H7 (cell line): ENCODE data around the gene SYNGR1. TPM values are rescaled to one million over a fixed set of nuclear protein-coding genes. Genes with fewer than 3 reads are reported as not detected.
"Not testable (repeated sequence)": the region's sequence is repeated elsewhere in the genome, so short reads cannot be mapped to it uniquely, and the experiment has no call there.

Experiments
- DNase-seq: peaks from one replicate; pipeline ENCODE4 v3.0.0; 2012
- H3K27me3 ChIP-seq: 2 replicates; pipeline ENCODE4 v1.6.0; 2011; ENCODE audit warnings: mild to moderate bottlenecking, low read length; ENCODE audit not compliant: control insufficient read depth, insufficient read depth
- H3K36me3 ChIP-seq: replicated peaks from 2 replicates; pipeline ENCODE4 v1.5.1; 2011; ENCODE audit warnings: low read length; ENCODE audit not compliant: control insufficient read depth, insufficient read depth
- H3K4me3 ChIP-seq: 2 replicates; pipeline ENCODE4 v1.5.1; 2011; ENCODE audit warnings: low read depth, mild to moderate bottlenecking, control low read depth, low read length, moderate library complexity; ENCODE audit not compliant: insufficient read depth
- total RNA-seq: library from RNA; depleted of rRNA; stranded (reverse); fragments of >200 nt; shearing (Covaris generic); gene quantifications from 2 replicates; pipeline ENCODE4 v1.2.3, GENCODE V29; 2014

The SYNGR1 gene
- total RNA-seq, 1 experiment from 2014 or later = 24.4 TPM

DNA sequence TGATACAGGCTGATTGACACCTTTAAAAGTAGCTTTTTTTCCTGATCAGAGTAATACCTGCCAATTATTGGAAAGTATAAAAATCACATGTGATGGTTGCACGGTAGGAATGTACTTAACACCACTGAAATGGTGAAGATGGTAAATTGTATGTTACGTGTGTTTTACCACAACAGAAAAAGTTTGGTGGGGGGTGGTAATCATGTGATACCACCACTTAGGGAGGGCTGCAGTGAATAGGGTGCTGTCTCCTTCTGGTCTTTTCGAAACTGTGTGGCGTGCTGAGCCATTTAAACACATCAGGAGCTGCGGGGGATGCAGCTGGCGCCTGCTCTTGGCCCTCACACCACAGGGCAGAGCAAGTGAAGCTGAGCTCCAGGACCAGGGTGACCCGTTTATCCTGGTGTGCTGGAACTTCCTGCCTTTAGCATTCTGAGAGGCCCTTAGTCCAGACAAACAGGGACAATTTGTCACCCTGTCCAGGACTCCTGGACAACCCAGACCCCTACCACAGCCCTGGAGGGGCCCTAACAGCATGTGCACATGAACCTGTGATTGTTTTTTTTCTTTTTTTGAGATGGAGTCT, 2.6 kb downstream of the SYNGR1 start:
- Histone ChIP-seq H3K36me3 (no peaks in the 10 kb centered on the region), H3K4me3 (no peak overlapping the region), H3K27me3 (no peaks in the 10 kb centered on the region)
- peak; percentile 40 for DNase-seq

DNA sequence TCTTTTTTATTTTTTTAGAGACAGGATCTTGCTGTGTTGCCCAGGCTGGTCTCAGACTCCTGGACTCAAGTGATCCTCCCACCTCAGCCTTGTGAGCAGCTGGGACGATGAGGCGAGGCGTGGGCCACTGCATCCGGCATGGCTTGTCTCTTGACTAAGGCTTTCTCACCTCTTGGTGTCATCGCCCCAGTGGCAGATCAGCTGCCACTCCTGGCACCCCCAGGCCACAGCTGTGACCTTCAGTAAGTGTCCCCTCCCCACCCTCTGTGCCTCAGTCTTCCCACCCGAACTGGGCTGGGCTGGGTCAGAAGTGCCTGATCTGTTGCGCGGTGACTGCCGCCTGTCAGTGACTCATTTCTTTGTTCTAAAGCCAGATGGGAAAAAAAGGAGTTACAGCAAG, 3.6 kb downstream of the SYNGR1 start:
- Histone ChIP-seq H3K27me3 (no peaks in the 10 kb centered on the region), H3K4me3 (no peak overlapping the region), H3K36me3 (no peaks in the 10 kb centered on the region)
- no peak for DNase-seq

DNA sequence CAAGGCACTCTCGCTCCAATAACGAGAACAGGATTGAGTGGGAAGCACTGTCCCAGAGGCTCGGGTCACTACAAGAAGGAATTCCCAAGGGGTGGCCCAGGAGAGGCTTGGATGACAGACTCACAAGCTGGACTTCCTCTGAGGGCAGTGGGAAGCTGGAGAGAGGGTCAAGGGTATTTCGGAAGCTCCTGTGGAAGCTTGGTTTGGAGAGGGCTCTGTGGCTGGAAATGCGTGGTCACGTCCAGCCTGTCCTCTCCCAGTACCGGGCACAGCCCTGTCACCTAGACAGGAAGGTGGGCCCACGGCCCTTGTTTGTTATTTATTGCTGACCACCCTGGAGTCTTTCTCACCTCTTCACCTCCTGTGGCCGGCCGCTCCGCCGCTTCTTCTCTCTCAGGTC, 5.3 kb downstream of the SYNGR1 start:
- DNase-seq = peak; percentile 19
- no peaks in the 10 kb centered on the region for H3K36me3 ChIP-seq
- no peak overlapping the region for H3K4me3 ChIP-seq
- no peaks in the 10 kb centered on the region for H3K27me3 ChIP-seq

DNA sequence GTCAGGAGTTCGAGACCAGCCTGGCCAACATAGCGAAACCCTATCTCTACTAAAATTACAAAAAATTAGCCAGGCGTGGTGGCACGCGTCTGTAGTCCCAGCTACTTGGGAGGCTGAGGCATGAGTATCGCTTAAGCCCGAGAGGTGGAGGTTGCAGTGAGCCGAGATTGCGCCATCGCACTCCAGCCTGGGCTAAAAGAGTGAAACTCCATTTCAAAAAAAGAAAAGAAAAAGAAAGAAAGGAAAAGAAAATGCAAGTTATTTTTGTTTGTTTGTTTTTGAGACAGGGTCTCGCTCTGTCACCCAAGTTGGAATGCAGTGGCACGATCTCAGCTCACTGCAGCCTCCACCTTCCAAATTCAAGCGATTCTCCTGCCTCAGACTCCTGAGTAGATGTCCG, 6.0 kb downstream of the SYNGR1 start:
- not testable (repeated sequence) for DNase-seq, H3K27me3 ChIP-seq, H3K4me3 ChIP-seq, H3K36me3 ChIP-seq

DNA sequence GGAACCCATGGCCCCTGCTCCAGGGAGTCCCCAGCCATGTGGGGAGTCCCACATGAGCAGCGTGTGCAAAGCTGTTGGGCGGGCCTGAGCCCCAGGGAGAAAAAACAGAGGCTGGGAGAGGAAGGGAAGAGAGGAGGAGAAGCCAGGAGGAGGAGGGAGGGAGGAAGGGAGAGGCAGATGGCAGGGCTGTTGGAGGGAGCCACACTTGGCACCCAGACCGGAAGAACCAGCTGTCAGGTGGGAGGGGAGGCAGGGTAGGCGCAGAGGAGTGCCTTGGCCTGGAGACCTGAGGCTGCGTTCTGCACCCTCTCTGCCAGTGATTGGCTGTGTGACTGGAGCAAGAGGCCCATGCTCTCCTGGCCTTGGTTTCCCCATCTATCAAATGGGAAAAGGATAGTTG, 6.7 kb downstream of the SYNGR1 start:
- peak; percentile 28 for DNase-seq
- Histone ChIP-seq H3K27me3 (no peaks in the 10 kb centered on the region), H3K36me3 (no peaks in the 10 kb centered on the region), H3K4me3 (no peak overlapping the region)

DNA sequence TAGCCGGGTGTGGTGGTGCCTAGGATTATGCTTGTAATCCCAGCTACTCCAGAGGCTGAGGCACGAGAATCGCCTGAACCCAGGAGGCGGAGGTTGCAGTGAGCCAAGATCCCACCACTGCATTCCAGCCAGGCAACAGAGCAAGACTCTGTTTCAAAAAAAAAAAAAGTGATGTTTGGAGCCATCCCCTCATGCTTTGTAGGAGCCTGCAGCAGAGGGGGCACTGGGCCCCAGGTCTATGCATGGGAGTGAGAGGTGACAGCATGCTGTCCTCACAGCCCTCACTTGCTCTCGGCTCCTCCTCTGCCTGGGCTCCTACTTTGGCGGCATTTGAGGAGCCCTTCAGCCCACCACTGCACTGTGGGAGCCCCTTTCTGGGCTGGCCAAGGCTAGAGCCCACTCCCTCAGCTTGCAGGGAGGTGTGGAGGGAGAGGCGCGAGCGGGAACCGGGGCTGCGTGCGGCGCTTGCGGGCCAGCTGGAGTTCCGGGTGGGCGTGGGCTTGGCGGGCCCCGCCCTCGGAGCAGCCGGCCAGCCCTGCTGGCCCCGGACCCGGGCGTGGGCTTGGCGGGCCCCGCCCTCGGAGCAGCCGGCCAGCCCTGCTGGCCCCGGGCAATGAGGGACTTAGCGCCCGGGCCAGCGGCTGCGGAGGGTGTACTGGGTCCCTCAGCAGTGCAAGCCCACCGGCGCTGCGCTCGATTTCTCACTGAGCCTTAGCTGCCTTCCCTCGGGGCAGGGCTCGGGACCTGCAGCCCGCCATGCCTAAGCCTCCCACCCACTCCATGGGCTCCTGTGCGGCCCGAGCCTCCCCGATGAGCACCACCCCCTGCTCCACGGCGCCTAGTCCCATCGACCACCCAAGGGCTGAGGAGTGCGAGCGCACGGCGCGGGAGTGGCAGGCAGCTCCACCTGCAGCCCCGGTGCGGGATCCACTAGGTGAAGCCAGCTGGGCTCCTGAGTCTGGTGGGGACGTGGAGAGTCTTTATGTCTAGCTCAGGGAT, 7.6 kb downstream of the SYNGR1 start:
- not testable (repeated sequence) for H3K36me3 ChIP-seq, H3K27me3 ChIP-seq, H3K4me3 ChIP-seq
- peak; percentile 50 for DNase-seq

DNA sequence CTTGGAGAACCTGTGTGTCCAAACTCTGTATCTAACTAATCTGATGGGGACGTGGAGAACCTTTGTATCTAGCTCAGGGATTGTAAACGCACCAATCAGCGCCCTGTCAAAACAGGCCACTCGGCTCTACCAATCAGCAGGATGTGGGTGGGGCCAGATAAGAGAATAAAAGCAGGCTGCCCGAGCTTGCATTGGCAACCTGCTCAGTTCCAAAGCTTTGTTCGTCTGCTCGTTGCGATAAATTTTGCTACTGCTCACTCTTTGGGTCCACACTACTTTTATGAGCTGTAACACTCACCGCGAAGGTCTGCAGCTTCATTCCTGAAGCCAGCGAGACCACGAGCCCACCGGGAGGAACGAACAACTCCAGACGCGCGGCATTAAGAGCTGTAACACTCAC, 8.4 kb downstream of the SYNGR1 start:
- H3K4me3 ChIP-seq, DNase-seq, H3K27me3 ChIP-seq, H3K36me3 ChIP-seq: not testable (repeated sequence)

DNA sequence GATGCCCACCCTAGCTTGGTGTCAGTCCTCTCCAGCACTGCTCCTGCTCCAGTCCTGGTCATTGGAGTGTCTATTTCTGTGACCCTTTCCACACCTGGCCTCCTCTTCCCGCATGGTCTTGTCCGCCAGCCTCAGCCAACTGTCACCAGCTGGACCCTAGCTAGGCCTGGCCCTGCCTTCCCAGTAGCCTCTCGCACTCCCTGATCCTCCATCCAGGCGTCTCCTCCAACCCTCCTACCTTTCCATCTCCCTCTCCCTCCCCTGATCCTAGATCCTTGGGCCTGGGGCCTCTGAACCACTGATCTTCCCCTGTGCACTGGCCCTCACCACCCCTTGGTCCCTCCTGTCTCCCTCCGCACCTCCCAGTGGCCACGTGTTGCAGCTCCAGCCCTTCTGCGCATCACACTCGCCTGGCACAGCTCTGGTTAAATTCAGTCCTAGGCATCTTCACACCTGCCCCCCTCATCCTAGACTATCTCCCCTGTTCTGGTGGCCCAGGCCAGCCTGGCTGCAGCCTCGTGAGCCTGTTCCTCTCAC, 9.9 kb downstream of the SYNGR1 start:
- Histone ChIP-seq H3K27me3 (no peaks in the 10 kb centered on the region), H3K36me3 (no peaks in the 10 kb centered on the region), H3K4me3 (no peak overlapping the region)
- peak; percentile 54 for DNase-seq

DNA sequence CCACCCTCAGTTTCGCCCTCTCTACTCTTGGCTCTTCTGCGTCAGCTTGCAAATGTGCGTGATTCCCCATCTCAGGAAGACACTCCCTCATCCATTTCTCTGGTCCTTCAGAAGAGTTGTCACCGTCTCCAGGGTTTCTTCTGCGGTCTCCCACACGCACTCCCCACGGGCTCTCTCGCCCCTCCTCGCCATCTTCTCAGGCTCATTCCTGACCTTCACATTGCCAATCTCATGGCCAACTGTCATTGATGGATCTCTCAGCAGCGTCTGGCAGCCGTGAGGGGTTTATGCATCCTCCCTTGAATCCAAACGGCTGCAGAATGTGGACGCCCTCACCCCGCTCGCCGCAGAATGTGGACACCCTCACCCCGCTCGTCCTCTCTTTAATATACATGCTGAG, 10.5 kb downstream of the SYNGR1 start:
- peak; percentile 29 for DNase-seq
- no peak overlapping the region for H3K4me3 ChIP-seq
- no peaks in the 10 kb centered on the region for H3K36me3 ChIP-seq
- no peaks in the 10 kb centered on the region for H3K27me3 ChIP-seq

DNA sequence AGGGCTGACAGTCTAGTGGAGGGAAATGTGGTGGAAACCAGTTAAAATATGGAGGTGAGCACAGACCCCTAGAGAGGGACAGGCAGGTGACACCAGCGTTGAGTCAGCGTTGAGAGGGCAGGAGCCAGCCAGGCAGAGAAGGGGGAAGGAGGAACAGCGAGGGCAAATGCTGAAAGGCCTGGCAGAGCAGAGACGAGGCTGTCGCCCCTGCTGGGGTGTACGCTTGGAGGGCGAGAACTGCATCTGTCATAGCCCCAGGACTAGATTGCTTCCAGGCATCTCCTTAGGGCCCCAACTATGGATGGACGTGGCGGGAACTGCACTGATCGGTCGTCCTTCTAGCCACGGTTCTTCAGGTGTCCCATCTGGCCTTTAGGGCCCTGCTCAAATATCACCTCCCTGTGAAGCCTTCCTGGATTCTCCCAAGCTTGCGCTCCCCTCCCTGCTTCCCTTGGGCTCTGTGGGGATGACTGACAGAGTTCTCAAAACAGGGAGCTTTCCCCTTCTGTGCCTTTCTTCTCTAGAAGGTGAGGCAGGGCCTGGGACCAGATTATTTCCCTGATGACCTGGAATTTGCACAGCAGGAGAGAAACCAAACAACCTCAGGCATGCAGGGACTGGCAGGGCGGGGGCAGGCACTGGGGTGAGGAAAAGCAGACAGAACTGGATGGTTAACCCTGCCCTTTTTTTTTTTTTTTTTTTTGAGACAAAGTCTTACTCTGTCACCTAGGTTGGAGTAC, 11.1 kb downstream of the SYNGR1 start:
- no peak overlapping the region for H3K4me3 ChIP-seq
- peak; percentile 83 for DNase-seq
- no peaks in the 10 kb centered on the region for H3K36me3 ChIP-seq
- H3K27me3 ChIP-seq = no peaks in the 10 kb centered on the region

DNA sequence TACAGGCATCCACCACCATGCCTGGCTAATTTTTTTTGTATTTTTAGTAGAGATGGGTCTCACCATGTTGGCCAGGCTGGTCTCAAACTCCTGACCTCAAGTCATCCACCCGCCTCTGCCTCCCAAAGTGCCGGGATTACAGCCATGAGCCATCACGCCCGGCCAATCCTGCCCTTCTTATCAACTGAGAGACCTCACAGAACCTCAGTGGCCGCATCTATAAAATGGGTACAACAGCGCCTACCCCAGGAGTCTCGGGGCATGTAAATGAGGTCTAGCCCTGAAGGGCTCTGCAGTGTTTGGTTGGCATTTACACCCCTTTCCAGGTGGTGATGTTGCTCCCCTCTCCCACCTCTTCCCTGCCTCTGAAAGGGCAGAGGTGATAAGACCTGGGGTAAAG, 11.7 kb downstream of the SYNGR1 start:
- Histone ChIP-seq H3K36me3 (no peaks in the 10 kb centered on the region), H3K27me3 (no peaks in the 10 kb centered on the region), H3K4me3 (no peak overlapping the region)
- DNase-seq = peak; percentile 40

DNA sequence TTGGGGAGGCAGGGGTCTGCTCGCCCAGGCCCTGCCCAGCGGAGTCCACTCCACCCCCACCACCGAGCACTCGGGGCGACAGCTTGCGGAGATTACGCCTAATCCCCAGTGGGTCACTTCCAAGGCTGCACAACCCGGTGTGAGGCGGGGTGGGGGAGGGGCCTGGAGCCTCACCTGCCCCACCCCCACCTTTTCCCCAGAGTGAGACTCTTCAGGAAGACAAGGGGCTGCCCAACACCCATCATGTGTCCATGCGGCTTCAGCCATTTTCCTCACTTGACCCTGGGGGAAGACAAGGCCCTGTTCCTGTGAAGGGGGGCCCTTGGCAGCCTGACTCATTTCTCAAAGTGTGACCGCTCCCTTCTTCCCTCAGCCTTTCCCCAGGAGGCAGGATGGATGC, 12.5 kb downstream of the SYNGR1 start:
- peak; percentile 89 for DNase-seq
- no peaks in the 10 kb centered on the region for H3K36me3 ChIP-seq
- H3K4me3 ChIP-seq = no peak overlapping the region
- no peaks in the 10 kb centered on the region for H3K27me3 ChIP-seq

DNA sequence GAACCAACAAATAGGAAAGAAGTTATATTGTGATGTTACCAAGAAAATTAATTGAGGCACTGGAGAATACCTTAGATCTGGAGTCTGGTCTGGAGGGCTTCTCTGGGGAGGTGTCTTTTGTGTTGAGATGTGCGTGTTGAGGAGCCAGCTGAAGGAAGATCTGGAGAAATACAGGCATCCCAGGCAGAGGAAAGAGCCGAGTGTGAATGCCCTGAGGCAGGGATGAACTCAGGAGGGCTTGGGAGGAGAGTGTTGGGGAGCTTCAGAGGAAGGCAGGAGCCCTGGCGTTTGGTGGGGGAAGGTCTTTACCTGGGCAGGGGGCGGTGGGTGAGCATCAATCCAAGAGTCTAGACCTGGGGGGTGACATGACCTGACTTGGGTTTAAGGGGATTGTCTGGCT, 13.1 kb downstream of the SYNGR1 start:
- Histone ChIP-seq H3K4me3 (no peak overlapping the region), H3K27me3 (no peaks in the 10 kb centered on the region)
- peak; percentile 44 for DNase-seq

DNA sequence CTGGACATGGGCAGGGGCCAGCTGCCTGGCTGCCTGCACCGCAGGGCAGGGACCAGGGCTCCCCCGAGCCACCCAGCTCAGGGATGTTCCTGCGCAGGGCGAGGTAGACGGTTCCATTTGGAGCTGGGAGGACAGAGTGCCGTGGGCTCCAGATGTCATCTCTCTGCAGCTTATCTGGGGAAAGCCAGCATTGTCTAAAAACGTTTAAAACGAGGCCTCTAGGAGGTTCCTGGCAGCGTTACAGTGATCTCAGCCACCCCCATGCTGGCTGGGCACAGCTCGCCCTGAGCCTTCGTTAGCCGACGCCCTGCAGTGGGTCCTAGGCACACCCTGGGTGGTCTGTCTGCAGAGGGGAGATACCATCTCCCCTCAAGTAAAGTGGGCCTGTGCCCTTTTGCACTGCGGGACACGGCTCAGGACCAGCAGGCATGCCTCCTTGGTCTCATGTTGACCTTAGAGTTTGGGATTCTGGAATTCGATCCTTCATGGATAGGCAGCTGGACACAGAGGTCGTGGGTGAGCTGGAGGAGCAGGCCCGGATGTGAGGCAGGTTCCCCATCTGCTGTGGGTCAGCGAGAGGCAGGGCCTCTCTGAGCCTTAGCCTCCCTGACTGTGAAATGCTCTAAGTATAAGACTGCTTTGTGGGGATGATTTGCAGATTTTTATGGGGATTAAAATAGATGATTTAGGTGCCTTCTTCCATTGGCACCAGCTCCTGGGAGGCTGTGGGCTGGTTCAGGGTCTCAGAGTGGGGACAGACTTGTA, 14.1 kb downstream of the SYNGR1 start:
- DNase-seq = peak; percentile 54
- Histone ChIP-seq H3K36me3 (no peaks in the 10 kb centered on the region), H3K4me3 (no peak overlapping the region), H3K27me3 (no peaks in the 10 kb centered on the region)

More for the DNA sequence above, 13.1 kb downstream of the SYNGR1 start:
- H3K36me3 ChIP-seq = no peaks in the 10 kb centered on the region
